ENCODE results near the gene PPARG.

Gene PPARG

GRCh38 chr3:12349895-12350811 is 61.3 kb downstream of the PPARG start:
- DNase-seq (ENCODE audit: extremely low spot score), result no peak
- ChIA-PET POLR2A (no interaction called here), CTCF (interaction anchor here (0.6 kb wide), 1 partner anchor 927 kb away, joined by 3 read pairs; no protein-coding TSS in a partner anchor)
- TF ChIP-seq L3MBTL2 (conservative IDR thresholded peaks at IDR 0.05), result no peak
- TF ChIP-seq SUZ12 (IDR thresholded peaks at IDR 0.05), result no peak
- no peak for TF ChIP-seq SP1 (IDR thresholded peaks at IDR 0.05)
- no peak for TF ChIP-seq BHLHE40 (IDR thresholded peaks at IDR 0.05; ENCODE audit: borderline replicate concordance)
- TF ChIP-seq FOXK2 (IDR thresholded peaks at IDR 0.05), result no peak
- no peak for TF ChIP-seq NFRKB (IDR thresholded peaks at IDR 0.05)
- TF ChIP-seq ELF4 (IDR thresholded peaks at IDR 0.05), result no peak
- no peak for TF ChIP-seq HDGF (IDR thresholded peaks at IDR 0.05; ENCODE audit: borderline replicate concordance)

GRCh38 chr3:12351145-12351544 is 62.3 kb downstream of the PPARG start:
- no peak for DNase-seq (ENCODE audit: extremely low spot score)
- ChIA-PET CTCF (no interaction called here), POLR2A (no interaction called here)
- TF ChIP-seq LEF1 (IDR thresholded peaks at IDR 0.05; ENCODE audit: borderline replicate concordance), result no peak
- no peak for TF ChIP-seq HDGF (IDR thresholded peaks at IDR 0.05; ENCODE audit: borderline replicate concordance)
- no peak for TF ChIP-seq SP1 (IDR thresholded peaks at IDR 0.05)
- TF ChIP-seq NFRKB (IDR thresholded peaks at IDR 0.05), result no peak

- ChIA-PET CTCF (no interaction called here), POLR2A (interaction anchor here (1.1 kb wide), 1 partner anchor 132 kb away, joined by 4 read pairs; the partner anchor contains the start of gene TSEN2)
- no peak for DNase-seq (ENCODE audit: extremely low spot score)
- TF ChIP-seq SUZ12 (IDR thresholded peaks at IDR 0.05) (no peak), CTBP1 (IDR thresholded peaks at IDR 0.05; ENCODE audit: borderline replicate concordance) (no peak), PKNOX1 (IDR thresholded peaks at IDR 0.05) (no peak), ZNF384 (IDR thresholded peaks at IDR 0.05) (no peak), LEF1 (IDR thresholded peaks at IDR 0.05; ENCODE audit: borderline replicate concordance) (no peak), BHLHE40 (IDR thresholded peaks at IDR 0.05; ENCODE audit: borderline replicate concordance) (no peak), FOXA1 (IDR thresholded peaks at IDR 0.05) (no peak), ARNT (IDR thresholded peaks at IDR 0.05) (no peak), TARDBP (IDR thresholded peaks at IDR 0.05) (no peak)
Measured at GRCh38 chr3:12352253-12352652, 63.4 kb downstream of the PPARG start.

- TF ChIP-seq CTBP1 (IDR thresholded peaks at IDR 0.05; ENCODE audit: borderline replicate concordance), result no peak
- no peak for TF ChIP-seq HDGF (IDR thresholded peaks at IDR 0.05; ENCODE audit: borderline replicate concordance)
- no peak for TF ChIP-seq ARNT (IDR thresholded peaks at IDR 0.05)
- TF ChIP-seq ZNF384 (IDR thresholded peaks at IDR 0.05), result no peak
- TF ChIP-seq ELF4 (IDR thresholded peaks at IDR 0.05), result no peak
- no peak for TF ChIP-seq SP1 (IDR thresholded peaks at IDR 0.05)
- TF ChIP-seq L3MBTL2 (conservative IDR thresholded peaks at IDR 0.05), result no peak
- TF ChIP-seq PKNOX1 (IDR thresholded peaks at IDR 0.05), result no peak
- TF ChIP-seq LEF1 (IDR thresholded peaks at IDR 0.05; ENCODE audit: borderline replicate concordance), result no peak
- TF ChIP-seq NFRKB (IDR thresholded peaks at IDR 0.05), result no peak
- TF ChIP-seq BHLHE40 (IDR thresholded peaks at IDR 0.05; ENCODE audit: borderline replicate concordance), result no peak
- TF ChIP-seq SUZ12 (IDR thresholded peaks at IDR 0.05), result no peak
- no peak for TF ChIP-seq FOXM1 (IDR thresholded peaks at IDR 0.05; ENCODE audit: borderline replicate concordance)
- TF ChIP-seq TARDBP (IDR thresholded peaks at IDR 0.05), result no peak
- ChIA-PET CTCF (no interaction called here), POLR2A (interaction anchor here (1.1 kb wide), 1 partner anchor 131 kb away, joined by 4 read pairs; the partner anchor contains the start of gene TSEN2)
- DNase-seq (ENCODE audit: extremely low spot score), result no peak
Measured at GRCh38 chr3:12352755-12353154, 63.9 kb downstream of the PPARG start.

GRCh38 chr3:12353796-12354525 is 65.1 kb downstream of the PPARG start:
- POLR2A ChIA-PET, result no interaction called here
- CTCF ChIA-PET, result no interaction called here

More at GRCh38 chr3:12353796-12354525, 65.1 kb downstream of the PPARG start:
- TF ChIP-seq FOXA1 (IDR thresholded peaks at IDR 0.05) (no peak), CTBP1 (IDR thresholded peaks at IDR 0.05; ENCODE audit: borderline replicate concordance) (no peak), L3MBTL2 (conservative IDR thresholded peaks at IDR 0.05) (no peak), FOXM1 (IDR thresholded peaks at IDR 0.05; ENCODE audit: borderline replicate concordance) (no peak), ZNF384 (IDR thresholded peaks at IDR 0.05) (no peak), SP1 (IDR thresholded peaks at IDR 0.05) (no peak), LEF1 (IDR thresholded peaks at IDR 0.05; ENCODE audit: borderline replicate concordance) (no peak), PKNOX1 (IDR thresholded peaks at IDR 0.05) (peak; percentile 71), FOXK2 (IDR thresholded peaks at IDR 0.05) (no peak)
- no peak for DNase-seq (ENCODE audit: extremely low spot score)

All from HEK293T (cell line).